IPS-11a (cell line): ENCODE results near the gene SPINK13.

ENCODE experiments used
- H3K4me3 ChIP-seq: one replicate; pipeline ENCODE4 v1.5.1; 2013; ENCODE audit warnings: low read depth, low read length, control low read depth

Gene SPINK13

DNA sequence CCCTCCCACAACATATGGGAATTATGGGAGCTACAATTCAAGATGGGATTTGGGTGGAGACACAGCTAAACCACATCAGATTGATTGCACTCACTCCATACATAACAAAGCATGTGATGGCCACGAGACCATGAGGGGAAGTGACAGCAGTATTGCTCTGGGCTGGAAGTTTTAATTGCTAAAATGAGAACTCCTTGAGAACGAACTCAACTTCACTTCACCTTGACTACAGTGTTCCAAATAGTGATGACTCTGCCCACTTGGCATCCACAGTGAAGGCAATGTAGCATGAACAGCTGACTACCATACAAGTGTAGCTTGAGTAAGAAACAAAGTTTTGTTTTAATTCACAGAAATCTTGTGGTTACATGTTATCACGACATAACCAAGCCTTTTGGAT is 42.9 kb downstream of the SPINK13 start:
- no peak overlapping the region for H3K4me3 ChIP-seq

- H3K4me3 ChIP-seq = no peak within 1 kb of the TSS
These were observed 43.6 kb downstream of the SPINK13 start, which contains the start of gene SPINK7 for GRCh38 chr5:148312153-148312552. Gene SPINK7 (plus strand): TSS chr5:148312423. CDS start chr5:148312484, 61 bp downstream.

- no peak overlapping the region for H3K4me3 ChIP-seq
These were observed 45.6 kb downstream of the SPINK13 start for GRCh38 chr5:148314187-148314586.

DNA sequence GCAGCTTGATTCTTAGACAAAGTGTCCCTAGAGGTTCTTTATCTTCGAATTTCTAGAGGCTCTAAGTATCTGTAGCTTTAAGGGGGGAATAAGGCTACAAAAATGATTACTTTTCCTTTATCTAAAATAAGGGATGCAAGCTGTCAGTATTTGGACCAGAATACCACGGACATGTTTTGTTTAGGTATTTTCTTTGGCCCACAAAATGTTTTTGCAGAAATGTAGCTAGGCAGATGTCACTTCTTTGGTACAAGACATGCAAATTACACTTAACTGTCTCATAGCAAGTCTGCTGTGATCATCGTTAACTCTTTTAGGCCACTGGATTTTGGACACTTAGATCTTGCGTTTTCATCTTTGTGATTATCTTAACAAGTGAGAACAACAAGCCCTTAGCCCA is 46.1 kb downstream of the SPINK13 start:
- no peak overlapping the region for H3K4me3 ChIP-seq

DNA sequence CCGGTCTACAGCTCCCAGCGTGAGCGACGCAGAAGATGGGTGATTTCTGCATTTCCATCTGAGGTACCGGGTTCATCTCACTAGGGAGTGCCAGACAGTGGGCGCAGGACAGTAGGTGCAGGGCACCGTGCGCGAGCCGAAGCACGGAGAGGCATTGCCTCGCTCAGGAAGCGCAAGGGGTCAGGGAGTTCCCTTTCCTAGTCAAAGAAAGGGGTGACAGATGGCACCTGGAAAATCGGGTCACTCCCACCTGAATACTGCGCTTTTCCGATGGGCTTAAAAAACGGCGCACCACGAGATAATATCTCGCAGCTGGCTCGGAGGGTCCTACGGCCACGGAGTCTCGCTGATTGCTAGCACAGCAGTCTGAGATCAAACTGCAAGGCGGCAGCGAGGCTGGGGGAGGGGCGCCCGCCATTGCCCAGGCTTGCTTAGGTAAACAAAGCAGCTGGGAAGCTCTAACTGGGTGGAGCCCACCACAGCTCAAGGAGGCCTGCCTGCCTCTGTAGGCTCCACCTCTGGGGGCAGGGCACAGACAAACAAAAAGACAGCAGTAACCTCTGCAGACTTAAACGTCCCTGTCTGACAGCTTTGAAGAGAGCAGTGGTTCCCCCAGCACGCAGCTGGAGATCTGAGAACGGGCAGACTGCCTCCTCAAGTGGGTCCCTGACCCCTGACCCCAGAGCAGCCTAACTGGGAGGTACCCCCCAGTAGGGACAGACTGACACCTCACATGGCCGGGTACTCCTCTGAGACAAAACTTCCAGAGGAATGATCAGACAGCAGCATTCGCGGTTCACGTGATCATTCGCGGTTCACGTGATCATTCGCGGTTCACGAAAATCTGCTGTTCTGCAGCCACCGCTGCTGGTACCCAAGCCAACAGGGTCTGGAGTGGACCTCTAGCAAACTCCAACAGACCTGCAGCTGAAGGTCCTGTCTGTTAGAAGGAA is 51.7 kb downstream of the SPINK13 start:
- H3K4me3 ChIP-seq = peak overlapping the region; percentile 53

DNA sequence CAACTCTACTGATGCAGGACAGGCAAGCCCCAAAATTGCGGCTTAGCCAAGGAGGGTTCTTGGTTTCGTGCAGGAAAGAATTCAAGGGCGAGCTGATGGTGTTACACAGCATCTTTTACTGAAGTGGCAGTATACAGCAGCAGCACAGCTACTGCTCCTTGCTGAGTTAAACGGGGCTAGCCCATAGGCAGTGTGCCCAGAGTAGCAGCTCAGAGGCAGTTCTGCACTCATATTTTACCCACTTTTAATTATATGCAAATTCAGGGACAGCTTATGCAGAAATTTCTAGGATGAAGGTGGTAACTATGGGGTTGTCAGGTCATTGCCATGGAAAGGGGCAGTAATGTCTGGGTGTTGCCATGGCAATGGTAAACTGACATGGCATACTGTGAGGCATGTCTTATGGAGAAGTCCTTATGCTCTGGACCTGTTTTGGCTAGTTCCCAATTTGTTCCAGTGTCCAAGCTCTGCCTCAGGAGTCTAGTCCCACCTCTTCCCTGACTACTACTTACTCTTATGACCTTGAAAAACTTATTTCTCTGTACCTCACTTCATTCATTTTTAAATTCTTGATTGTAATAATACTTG is 64.8 kb downstream of the SPINK13 start:
- no peak overlapping the region for H3K4me3 ChIP-seq

DNA sequence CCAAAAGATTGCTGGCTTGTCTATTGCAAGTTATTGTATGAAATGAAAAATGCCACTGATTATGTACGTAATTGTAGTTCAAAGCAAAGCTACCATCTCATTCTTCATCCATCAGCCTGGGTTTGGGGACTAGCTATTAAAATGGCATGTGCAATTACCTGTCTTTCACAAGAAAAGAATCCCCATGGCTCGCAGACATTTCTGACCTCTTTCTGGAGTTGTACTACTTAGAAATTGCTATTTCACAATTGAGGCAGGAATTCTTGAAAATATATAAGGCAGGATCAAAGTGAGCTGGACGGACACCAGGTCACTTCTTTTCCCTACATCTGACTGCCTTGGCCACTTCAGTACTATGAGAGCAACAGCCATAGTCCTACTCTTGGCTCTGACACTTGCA is 66.7 kb downstream of the SPINK13 start, which contains the start of gene SPINK9:
TSS of gene SPINK9 (plus strand) at position 301 of the 400 bp plus-strand sequence. CDS start at position 356, 55 bp downstream.
- no peak within 1 kb of the TSS for H3K4me3 ChIP-seq
